Neural progenitor cell (in vitro differentiated cells): ENCODE measurements around the gene DOK7. TPM values are rescaled to one million over a fixed set of nuclear protein-coding genes. Genes with fewer than 3 reads are reported as not detected.
"Not testable (repeated sequence)": the region's sequence is repeated elsewhere in the genome, so short reads cannot be mapped to it uniquely, and the experiment has no call there.

Source experiments
- DNase-seq: peaks from one replicate; pipeline ENCODE4 v3.0.0-alpha.2; 2016; ENCODE audit warnings: low spot score
- H2AFZ ChIP-seq: fragments of 200-600 bp; sonication (generic); replicated peaks from 2 replicates; pipeline ENCODE4 v1.6.1; 2016; ENCODE audit warnings: antibody characterized with exemption
- H3F3A ChIP-seq: fragments of 200-600 bp; sonication (generic); 2 replicates; pipeline ENCODE4 v1.6.1; 2016; ENCODE audit warnings: antibody characterized with exemption, low read depth
- H3K27ac ChIP-seq: fragments of 200-600 bp; sonication (generic); 2 replicates; pipeline ENCODE4 v1.5.1; 2016; ENCODE audit warnings: mild to moderate bottlenecking
- H3K27me3 ChIP-seq: fragments of 200-600 bp; sonication (generic); 2 replicates; pipeline ENCODE4 v1.6.1; 2016; ENCODE audit warnings: mild to moderate bottlenecking, moderate library complexity
- H3K36me3 ChIP-seq: fragments of 200-600 bp; sonication (generic); 2 replicates; pipeline ENCODE4 v1.5.1; 2016
- H3K4me1 ChIP-seq: fragments of 200-600 bp; sonication (generic); 2 replicates; pipeline ENCODE4 v1.6.1; 2016; ENCODE audit warnings: mixed run types
- H3K4me2 ChIP-seq: fragments of 200-600 bp; sonication (generic); 2 replicates; pipeline ENCODE4 v1.6.1; 2016
- H3K4me3 ChIP-seq: fragments of 200-600 bp; sonication (generic); 2 replicates; pipeline ENCODE4 v1.5.1; 2016
- H3K79me2 ChIP-seq: fragments of 200-600 bp; sonication (generic); 2 replicates; pipeline ENCODE4 v1.6.1; 2016; ENCODE audit warnings: low read depth
- H3K9ac ChIP-seq: fragments of 200-600 bp; sonication (generic); 2 replicates; pipeline ENCODE4 v1.6.1; 2016
- H3K9me3 ChIP-seq: fragments of 200-600 bp; sonication (generic); 2 replicates; pipeline ENCODE4 v1.5.1; 2016; ENCODE audit warnings: low read depth
- H4K20me1 ChIP-seq: fragments of 200-600 bp; sonication (generic); 2 replicates; pipeline ENCODE4 v1.6.1; 2016; ENCODE audit warnings: low read depth
- H3K27ac Mint-ChIP-seq: 3 replicates; pipeline ENCODE4 v1.8.0; 2021; ENCODE audit warnings: mixed read lengths
- H3K27me3 Mint-ChIP-seq: 2 replicates; pipeline ENCODE4 v1.8.0; 2022; ENCODE audit warnings: low read depth, mild to moderate bottlenecking, inconsistent platforms, moderate library complexity, mixed read lengths; ENCODE audit not compliant: insufficient read depth
- H3K36me3 Mint-ChIP-seq: 3 replicates; pipeline ENCODE4 v1.8.0; 2021; ENCODE audit warnings: mixed read lengths
- H3K4me1 Mint-ChIP-seq: 3 replicates; pipeline ENCODE4 v1.8.0; 2021; ENCODE audit warnings: mixed read lengths
- H3K4me3 Mint-ChIP-seq: 3 replicates; pipeline ENCODE4 v1.8.0; 2021; ENCODE audit warnings: mild to moderate bottlenecking, moderate library complexity, mixed read lengths
- H3K9me3 Mint-ChIP-seq: 3 replicates; pipeline ENCODE4 v1.8.0; 2020; ENCODE audit warnings: mixed read lengths
- CTCF ChIP-seq: fragments of 200-600 bp; sonication (generic); IDR thresholded peaks from 2 replicates; pipeline ENCODE4 v1.5.1; 2017; ENCODE audit warnings: antibody characterized with exemption, mild to moderate bottlenecking
- EZH2 ChIP-seq: fragments of 200-600 bp; sonication (generic); IDR thresholded peaks from 2 replicates; pipeline ENCODE4 v1.6.1; 2017; ENCODE audit warnings: antibody characterized with exemption, mild to moderate bottlenecking, moderate library complexity
- EZH2phosphoT487 ChIP-seq: fragments of 200-600 bp; sonication (generic); IDR thresholded peaks from 2 replicates; pipeline ENCODE4 v1.6.1; 2017; ENCODE audit warnings: antibody characterized with exemption
- total RNA-seq: library from RNA; depleted of rRNA; stranded (reverse); fragments of >200 nt; gene quantifications from 2 replicates; pipeline ENCODE4 v1.2.3, GENCODE V29; 2015; ENCODE audit warnings: low replicate concordance

DOK7 gene
- total RNA-seq, 1 donor from 2014 or later: not detected

- Histone ChIP-seq H3K4me3 (no peak overlapping the region), H3K36me3 (no peaks in the 10 kb centered on the region), H2AFZ (no peak overlapping the region), H4K20me1 (peaks cover 4% of the 10 kb centered on the region), H3K27me3 (peaks cover 47% of the 10 kb centered on the region), H3K9ac (no peak overlapping the region), H3K27ac (no peak overlapping the region), H3K4me2 (no peak overlapping the region), H3K4me1 (peaks cover 8% of the 10 kb centered on the region), H3K9me3 (no peaks in the 10 kb centered on the region), H3K79me2 (no peaks in the 10 kb centered on the region), H3F3A (peaks cover 9% of the 10 kb centered on the region)
- H3K36me3 Mint-ChIP-seq: peaks cover 2% of the 10 kb centered on the region
- H3K9me3 Mint-ChIP-seq: peaks cover 23% of the 10 kb centered on the region
- H3K27ac Mint-ChIP-seq: no peak overlapping the region
- peaks cover 9% of the 10 kb centered on the region for H3K4me1 Mint-ChIP-seq
- DNase-seq: no peak
- H3K27me3 Mint-ChIP-seq: peaks cover 17% of the 10 kb centered on the region
- TF ChIP-seq EZH2phosphoT487: no peak
- TF ChIP-seq CTCF: no peak
- H3K4me3 Mint-ChIP-seq: no peak overlapping the region
Observed at GRCh38 chr4:3458371-3458770, 4.7 kb upstream of the DOK7 start.

- not testable (repeated sequence) for H3K36me3 ChIP-seq, H3K4me3 Mint-ChIP-seq, H2AFZ ChIP-seq, H3K27ac ChIP-seq, H3K27ac Mint-ChIP-seq, H3K4me3 ChIP-seq, H3K9me3 ChIP-seq, H3K4me2 ChIP-seq, H3K36me3 Mint-ChIP-seq, H3K4me1 Mint-ChIP-seq, H3F3A ChIP-seq, H3K79me2 ChIP-seq, DNase-seq, H4K20me1 ChIP-seq, H3K9ac ChIP-seq
- peaks cover 12% of the 10 kb centered on the region for H3K4me1 ChIP-seq
- peaks cover 54% of the 10 kb centered on the region for H3K27me3 ChIP-seq
- Mint-ChIP-seq H3K9me3 (peaks cover 17% of the 10 kb centered on the region), H3K27me3 (peaks cover 13% of the 10 kb centered on the region)
Observed at GRCh38 chr4:3459156-3459555, 4.0 kb upstream of the DOK7 start.

GRCh38 chr4:3460926-3461325, 2.2 kb upstream of the DOK7 start:
- TF ChIP-seq EZH2 (no peak), CTCF (no peak), EZH2phosphoT487 (no peak)
- Mint-ChIP-seq H3K27ac (no peak overlapping the region), H3K36me3 (no peaks in the 10 kb centered on the region), H3K4me3 (no peak overlapping the region), H3K27me3 (peaks cover 13% of the 10 kb centered on the region), H3K9me3 (peaks cover 8% of the 10 kb centered on the region), H3K4me1 (peaks cover 16% of the 10 kb centered on the region)
- Histone ChIP-seq H3K4me1 (peaks cover 12% of the 10 kb centered on the region), H3K4me3 (no peak overlapping the region), H3K9ac (no peak overlapping the region), H3K79me2 (no peaks in the 10 kb centered on the region), H4K20me1 (peaks cover 4% of the 10 kb centered on the region), H3K27ac (no peak overlapping the region), H2AFZ (no peak overlapping the region), H3K27me3 (peaks cover 72% of the 10 kb centered on the region), H3K4me2 (no peak overlapping the region), H3K36me3 (no peaks in the 10 kb centered on the region), H3K9me3 (no peaks in the 10 kb centered on the region), H3F3A (peaks cover 9% of the 10 kb centered on the region)
- DNase-seq: no peak

GRCh38 chr4:3461515-3462291, 1.4 kb upstream of the DOK7 start:
- no peak overlapping the region for H3K27ac Mint-ChIP-seq
- peaks cover 4% of the 10 kb centered on the region for H3K9me3 Mint-ChIP-seq
- Histone ChIP-seq H3K9me3 (no peaks in the 10 kb centered on the region), H3K27me3 (peaks cover 80% of the 10 kb centered on the region), H3K4me3 (no peak overlapping the region), H3K4me2 (no peak overlapping the region), H4K20me1 (peaks cover 4% of the 10 kb centered on the region), H3K27ac (no peak overlapping the region), H2AFZ (no peak overlapping the region), H3K36me3 (no peaks in the 10 kb centered on the region), H3K4me1 (peaks cover 12% of the 10 kb centered on the region), H3K79me2 (no peaks in the 10 kb centered on the region), H3F3A (peaks cover 9% of the 10 kb centered on the region), H3K9ac (no peak overlapping the region)
- peaks cover 15% of the 10 kb centered on the region for H3K27me3 Mint-ChIP-seq
- H3K4me1 Mint-ChIP-seq: peaks cover 21% of the 10 kb centered on the region
- H3K4me3 Mint-ChIP-seq: no peak overlapping the region
- TF ChIP-seq CTCF: no peak
- no peak for TF ChIP-seq EZH2phosphoT487
- no peak for TF ChIP-seq EZH2
- H3K36me3 Mint-ChIP-seq: no peaks in the 10 kb centered on the region
- no peak for DNase-seq
